Stimulated activated CD4-positive, alpha-beta T cell treated with anti-CD3 and anti-CD28 coated beads, TNF-alpha, amount 100 ng/mL, for 24 hours (primary cell): ENCODE results near the gene CFAP57.

ENCODE experiments used
- DNase-seq, 3 experiments: peaks; one replicate each; pipeline ENCODE4 v3.0.0-alpha.2; 2020; ENCODE audit warnings: low read depth in 3 of 3

CFAP57 gene

DNA sequence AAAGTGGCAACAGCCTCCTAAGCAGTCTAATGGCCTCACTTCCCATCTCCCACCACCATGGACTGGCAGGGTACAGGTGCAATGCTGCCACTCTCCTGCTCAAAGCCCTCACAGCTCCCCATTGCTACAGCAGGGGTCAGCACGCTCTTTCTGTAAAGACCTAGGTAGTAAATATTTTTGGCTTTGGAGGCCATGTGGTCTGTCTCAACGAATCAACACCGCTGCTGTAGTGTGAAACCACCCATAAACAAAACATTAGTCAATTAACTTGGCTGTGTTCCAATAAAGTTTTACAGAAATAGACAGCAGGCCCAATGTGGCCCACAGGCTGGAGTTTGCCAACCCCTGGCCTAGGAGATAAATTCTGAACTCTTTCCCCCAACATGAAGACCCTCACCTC, 53.0 kb downstream of the CFAP57 start:
- no peak for DNase-seq

- DNase-seq = peak; percentile 74 to 83 (median 81)
Measured at GRCh38 chr1:43227143-43227764, 55.1 kb downstream of the CFAP57 start.

- DNase-seq = no peak
Measured at GRCh38 chr1:43229826-43230780, 58.0 kb downstream of the CFAP57 start.

DNA sequence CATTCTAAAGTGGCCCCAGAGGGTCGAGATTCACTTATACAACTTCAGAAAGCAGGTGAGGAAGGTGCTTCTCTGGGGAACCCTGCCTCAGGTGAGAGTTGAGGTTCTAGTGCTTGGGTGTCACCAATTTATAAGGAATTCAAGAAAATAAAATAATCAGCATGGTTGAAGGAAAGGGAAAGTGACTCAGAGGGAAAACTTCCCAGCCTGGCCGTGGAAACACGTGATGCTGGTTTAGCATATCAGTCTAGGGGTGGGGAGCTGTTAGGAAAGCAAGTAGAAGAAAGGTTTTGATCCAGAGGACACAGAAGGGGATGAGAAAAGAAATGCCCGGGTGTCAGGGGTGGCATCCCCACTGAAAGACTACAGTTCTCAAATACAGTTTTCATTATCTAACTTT, 59.9 kb downstream of the CFAP57 start:
- DNase-seq = no peak

- DNase-seq = no peak
Measured at GRCh38 chr1:43232482-43232881, 60.4 kb downstream of the CFAP57 start.

GRCh38 chr1:43233631-43234030, 61.5 kb downstream of the CFAP57 start:
- DNase-seq = no peak

DNA sequence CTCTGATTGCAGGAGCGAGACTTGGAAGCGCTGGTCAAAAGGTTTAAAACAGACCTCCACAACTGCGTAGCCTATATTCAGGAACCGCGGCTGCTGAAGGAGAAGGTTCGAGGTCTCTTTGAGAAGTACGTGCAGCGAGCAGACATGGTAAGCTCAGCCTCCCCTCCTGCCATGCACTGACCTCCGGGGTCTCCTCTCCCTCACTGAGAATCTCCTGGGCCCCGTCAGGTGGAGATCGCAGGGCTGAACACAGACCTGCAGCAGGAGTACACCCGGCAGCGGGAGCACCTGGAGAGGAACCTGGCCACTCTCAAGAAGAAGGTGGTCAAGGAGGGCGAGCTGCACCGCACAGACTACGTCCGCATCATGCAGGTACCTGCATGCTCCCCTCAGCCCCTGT, 62.1 kb downstream of the CFAP57 start:
- no peak for DNase-seq

DNA sequence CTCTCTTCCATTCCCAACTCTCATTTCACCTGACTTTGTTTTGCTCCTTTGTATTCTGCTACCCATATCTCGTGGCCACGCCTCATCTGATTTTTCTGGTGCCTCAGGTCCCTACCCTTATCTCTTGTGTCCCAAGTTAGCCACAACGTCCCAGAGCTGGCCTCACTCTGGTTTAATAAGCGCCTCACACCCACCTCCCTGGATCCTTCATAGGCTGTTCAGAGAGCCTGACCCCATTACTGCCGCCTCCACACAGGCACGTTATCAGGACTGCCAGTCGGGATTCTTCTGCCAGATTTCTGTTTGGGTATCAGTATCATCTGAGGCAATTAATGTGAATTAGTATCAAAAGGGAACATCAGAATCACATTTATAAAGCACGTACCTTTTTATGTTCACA, 62.9 kb downstream of the CFAP57 start:
- no peak for DNase-seq

DNA sequence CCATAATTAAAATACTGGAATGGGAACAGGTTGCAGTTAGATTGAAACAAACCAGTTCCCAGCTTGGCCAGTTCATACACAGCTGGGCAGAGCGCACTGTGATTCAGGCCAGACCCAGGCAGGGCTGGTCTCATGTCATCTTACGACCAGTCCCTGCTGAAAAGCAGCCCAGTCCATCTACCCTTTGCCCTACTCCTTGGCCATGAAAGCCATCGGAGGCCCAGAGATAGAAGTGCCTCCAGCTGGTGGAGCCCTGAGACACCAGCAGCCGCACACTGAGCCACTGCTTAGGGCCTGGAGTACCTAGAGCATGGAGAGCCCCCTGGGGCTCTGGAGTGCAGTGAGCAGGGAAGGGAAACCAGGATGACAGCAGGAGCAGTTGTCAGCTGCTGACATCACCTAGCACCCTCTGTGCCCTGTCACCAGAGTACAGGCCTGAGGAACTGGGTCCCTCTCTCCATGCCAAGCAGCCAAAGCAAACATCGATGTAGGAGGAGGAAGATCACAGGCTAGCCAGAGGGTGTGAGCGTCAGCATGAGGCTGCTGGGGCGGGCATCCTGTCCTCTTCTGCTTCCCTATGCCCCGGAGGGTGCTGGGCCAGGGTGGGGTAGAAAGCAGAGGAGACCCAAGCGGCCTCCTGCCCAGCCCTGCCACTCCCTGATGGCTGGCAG, 63.5 kb downstream of the CFAP57 start:
- DNase-seq = no peak

GRCh38 chr1:43237121-43237520, 65.0 kb downstream of the CFAP57 start:
- no peak for DNase-seq

GRCh38 chr1:43238085-43238484, 66.0 kb downstream of the CFAP57 start:
- peak in 1 of 3 experiments; percentile 13 for DNase-seq

DNA sequence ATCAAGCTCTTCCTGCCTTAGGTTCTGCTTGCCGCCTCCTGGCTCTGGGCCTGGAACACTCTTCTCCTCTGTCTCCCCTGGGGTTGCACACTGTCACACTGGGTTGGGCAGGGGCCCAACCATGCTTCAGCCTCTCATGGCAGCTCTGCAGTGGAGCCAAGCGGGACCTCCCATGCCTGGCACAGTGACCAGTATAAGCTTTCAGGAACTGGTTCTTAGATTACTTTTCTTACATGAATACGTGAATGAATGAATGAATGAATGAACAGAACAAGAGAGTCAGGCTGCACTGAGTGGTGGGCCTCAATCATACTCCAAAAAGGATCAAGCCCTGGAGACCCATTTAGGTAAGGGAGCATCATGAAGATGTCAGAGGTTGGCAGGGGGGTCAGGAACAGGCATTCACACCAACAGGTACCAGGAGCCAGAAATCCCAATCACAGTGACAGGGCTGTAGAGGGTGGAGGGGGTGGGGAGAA, 66.9 kb downstream of the CFAP57 start:
- no peak for DNase-seq

DNA sequence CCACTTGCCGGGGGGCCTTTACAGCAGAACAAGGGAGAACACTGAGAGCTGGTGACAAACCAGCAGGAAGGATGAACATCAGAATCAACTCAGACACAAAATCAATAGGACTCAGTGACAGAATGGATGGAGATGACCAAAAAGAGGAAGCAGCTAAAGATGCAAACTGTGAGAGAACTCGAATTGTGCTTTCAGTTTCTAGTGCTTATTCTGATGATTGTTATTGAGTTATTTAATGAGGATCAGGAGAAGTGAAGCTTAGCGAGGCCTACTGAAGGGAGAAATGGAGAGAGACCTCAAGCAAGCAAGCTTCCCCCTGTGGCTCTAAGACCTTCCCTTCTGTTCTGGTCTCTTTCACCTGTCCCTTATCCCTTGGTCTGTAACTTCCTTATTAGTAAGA, 67.4 kb downstream of the CFAP57 start:
- no peak for DNase-seq

DNA sequence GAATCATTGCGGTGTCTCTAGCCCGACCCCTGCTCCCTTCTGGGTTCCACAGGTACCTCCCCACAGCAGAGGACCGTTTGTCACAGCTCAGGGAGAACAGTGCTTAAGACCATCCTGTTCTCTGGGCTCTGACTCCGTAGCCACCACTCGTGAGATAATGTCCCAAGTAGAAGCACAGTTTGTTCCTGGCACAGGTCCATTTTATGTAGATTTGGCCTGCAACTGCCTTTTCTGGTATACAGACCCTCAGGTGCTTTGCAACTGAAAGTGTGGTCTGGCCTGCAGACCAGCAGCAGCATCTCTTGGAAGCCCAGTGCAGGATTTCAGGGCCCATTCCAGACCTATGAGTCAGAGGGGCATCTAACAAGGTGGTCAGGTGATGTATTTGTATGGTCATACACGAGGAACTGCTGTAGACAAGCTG, 69.3 kb downstream of the CFAP57 start:
- no peak for DNase-seq

DNA sequence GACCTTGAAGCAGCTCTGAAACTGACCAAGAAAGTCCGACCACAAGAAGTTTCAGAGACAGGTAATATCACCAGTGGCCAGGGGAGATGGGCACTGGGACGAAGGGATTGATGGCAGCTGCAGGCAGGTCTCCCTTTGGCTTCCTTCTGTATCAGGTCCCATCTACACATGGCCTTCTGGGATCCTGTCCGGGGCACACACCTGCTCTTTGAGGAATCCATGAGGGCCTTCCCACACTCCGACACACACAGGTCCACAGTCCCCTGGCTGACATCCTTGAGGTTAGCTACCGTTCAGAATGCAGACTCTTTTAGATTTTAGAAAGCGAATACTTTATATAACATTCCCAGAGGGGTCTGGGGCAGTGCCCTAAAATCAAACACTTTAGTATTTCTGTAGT, 71.2 kb downstream of the CFAP57 start:
- DNase-seq = no peak

- no peak for DNase-seq
Measured at GRCh38 chr1:43246466-43247213, 74.5 kb downstream of the CFAP57 start.

- DNase-seq = no peak
Measured at GRCh38 chr1:43247256-43247921, 75.3 kb downstream of the CFAP57 start.

- no peak for DNase-seq
Measured at GRCh38 chr1:43250351-43250761, 78.2 kb downstream of the CFAP57 start.

DNA sequence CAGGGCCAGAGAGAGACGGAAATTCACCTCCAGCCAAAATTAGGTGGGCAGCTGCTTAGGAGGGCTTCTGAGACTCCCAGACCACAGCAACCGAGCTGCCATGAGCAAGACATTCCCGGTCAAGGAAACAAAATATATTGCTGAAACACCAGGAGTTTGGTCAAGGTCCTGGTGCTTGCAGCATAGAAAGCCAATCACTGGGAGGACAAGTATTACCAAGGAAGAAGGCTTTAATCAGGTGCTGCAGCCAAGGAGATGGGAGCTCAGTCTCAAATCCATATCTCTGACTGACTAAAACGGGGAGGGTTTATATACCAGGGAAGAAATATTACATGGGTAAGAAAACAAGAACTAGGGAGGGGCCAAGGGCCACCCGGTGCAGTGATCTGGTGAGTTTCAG, 78.9 kb downstream of the CFAP57 start:
- no peak for DNase-seq

GRCh38 chr1:43252225-43252624, 80.1 kb downstream of the CFAP57 start:
- no peak for DNase-seq

DNA sequence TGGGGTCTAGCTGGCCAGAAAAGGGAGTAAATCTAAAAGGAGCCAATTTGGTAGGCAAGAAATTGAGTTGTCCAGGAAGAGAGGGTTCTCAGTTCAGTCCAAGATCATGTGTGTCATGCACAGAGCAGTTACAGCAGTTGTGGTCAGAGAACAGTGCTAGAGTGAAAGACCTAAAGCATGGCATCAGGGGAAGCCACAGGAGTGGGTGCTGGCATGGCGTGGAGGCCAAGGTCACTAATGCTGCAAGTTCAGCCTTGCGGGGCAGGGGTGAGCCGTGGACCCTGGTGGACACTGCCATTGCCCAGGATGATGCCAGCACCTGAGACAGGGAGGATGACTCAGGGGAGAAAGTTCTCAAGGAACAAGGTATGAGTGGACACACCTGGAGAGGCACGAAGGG, 81.0 kb downstream of the CFAP57 start:
- no peak for DNase-seq
